Aorta (tissue), 5 donors: ENCODE data around the gene GLDN. TPM values are rescaled to one million over a fixed set of nuclear protein-coding genes. Genes with fewer than 3 reads are reported as not detected.
"Not testable (repeated sequence)": the region's sequence is repeated elsewhere in the genome, so short reads cannot be mapped to it uniquely, and the experiment has no call there.

Experiments
- ATAC-seq: fragments of 200-7000 bp; cut with Tn5 transposase; one replicate; pipeline ENCODE4 v1.9.1; 2022; ENCODE audit warnings: moderate library complexity; ENCODE audit not compliant: low FRiP score
- DNase-seq, 2 donors: peaks; one replicate each; pipeline ENCODE4 v3.0.0-alpha.2; 2020
- H3K27ac ChIP-seq, 2 donors: one replicate each; pipeline ENCODE4 v1.5.1; 2013; ENCODE audit warnings: low read length in 2 of 2, mild to moderate bottlenecking in 2 of 2, moderate library complexity in 2 of 2, control low read depth in 1 of 2, inconsistent platforms in 1 of 2, low read depth in 1 of 2
- H3K27me3 ChIP-seq, 2 donors: one replicate each; pipeline ENCODE4 v1.6.1; 2013; ENCODE audit warnings: control low read depth in 1 of 2, low read length in 1 of 2, mild to moderate bottlenecking in 1 of 2, moderate library complexity in 1 of 2; ENCODE audit not compliant: insufficient read depth in 2 of 2, control insufficient read depth in 1 of 2
- H3K36me3 ChIP-seq, 2 donors: one replicate each; pipeline ENCODE4 v1.6.1; 2013; ENCODE audit warnings: control low read depth in 1 of 2, low read length in 1 of 2, mild to moderate bottlenecking in 1 of 2; ENCODE audit not compliant: insufficient read depth in 2 of 2, control insufficient read depth in 1 of 2
- H3K4me1 ChIP-seq, 2 donors: one replicate each; pipeline ENCODE4 v1.6.1; 2013; ENCODE audit warnings: low read length in 2 of 2, control low read depth in 1 of 2, mild to moderate bottlenecking in 1 of 2, moderate library complexity in 1 of 2; ENCODE audit not compliant: insufficient read depth in 2 of 2, control insufficient read depth in 1 of 2
- H3K4me3 ChIP-seq, 2 donors: one replicate each; pipeline ENCODE4 v1.5.1; 2013; ENCODE audit warnings: low read length in 2 of 2, control low read depth in 1 of 2, mild to moderate bottlenecking in 1 of 2
- H3K9me3 ChIP-seq: one replicate; pipeline ENCODE4 v1.6.1; 2013; ENCODE audit warnings: mild to moderate bottlenecking, low read length; ENCODE audit not compliant: control insufficient read depth
- WGBS, 2 donors: extraction: QIAGEN DNeasy Blood & Tissue Kit; methylation state at CpG; one replicate each; pipeline ENCODE4 v1.1.7; 2013; 5-methylcytosine and 5-hydroxymethylcytosine counted together
- intact Hi-C, 2 donors: fragments of 100-400 bp; cut with DNase I; formaldehyde crosslinking; loops; one replicate each; pipeline versions ENCODE4 v1.14.2 to v1.15.0; 2022
- polyA plus RNA-seq, 2 donors: library from polyadenylated mRNA; stranded (reverse); fragments of 200-250 nt; gene quantifications; one replicate each; pipeline ENCODE4 v1.2.3, GENCODE V29; 2013
- total RNA-seq, 2 donors: library from RNA; stranded (reverse); fragmentation: NEBNext Ultra II Directional; extraction: Animal tissue kit (Norgen Biotek cat#: 25700); gene quantifications; one replicate each; pipeline ENCODE4 v1.2.1, GENCODE V29; 2021
- donor health status: healthy with polysubstance abuse.
- donor health status: Bipolar disorder and iron deficiency.
- donor health status: DM: no; HTN: no; CAD: no.
- donor health status: DM: no; HTN: no; CAD: no.
- donor health status: DM: yes; HTN: yes; CAD: no.

Gene GLDN
- total and polyA plus RNA-seq, 4 donors = 3.0 to 49.2 (median 15.9) TPM

DNA sequence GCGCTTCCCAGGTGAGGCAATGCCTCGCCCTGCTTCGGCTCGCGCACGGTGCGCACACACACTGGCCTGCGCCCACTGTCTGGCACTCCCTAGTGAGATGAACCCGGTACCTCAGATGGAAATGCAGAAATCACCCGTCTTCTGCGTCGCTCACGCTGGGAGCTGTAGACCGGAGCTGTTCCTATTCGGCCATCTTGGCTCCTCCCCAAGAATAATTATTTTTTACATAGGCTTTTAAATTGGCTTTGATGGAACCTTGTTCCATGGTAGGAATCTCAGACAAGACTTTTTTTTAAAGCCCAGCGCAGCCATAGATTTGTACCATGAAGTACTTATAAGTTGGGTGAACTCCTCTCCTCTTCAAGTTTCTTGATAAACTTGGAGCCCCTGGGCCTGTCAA is 81.6 kb downstream of the GLDN start:
- DNase-seq, H3K4me1 ChIP-seq, ATAC-seq, H3K9me3 ChIP-seq, intact Hi-C loops, H3K27me3 ChIP-seq, H3K4me3 ChIP-seq, H3K27ac ChIP-seq, H3K36me3 ChIP-seq: not testable (repeated sequence)
- WGBS, 2 donors = 95 to 96% methylated on average over 6 to 7 of the region's 16 CpGs

- no peaks in the 10 kb centered on the region for H3K27me3 ChIP-seq
- H3K9me3 ChIP-seq = no peaks in the 10 kb centered on the region
- no peak for DNase-seq
- no peaks in the 10 kb centered on the region for H3K4me1 ChIP-seq
- intact Hi-C loops = no loop called here
- no peak overlapping the region for H3K27ac ChIP-seq
- no peak for ATAC-seq
- WGBS, 2 donors = 52 to 66% methylated on average over 1 of the region's 1 CpG
- no peak overlapping the region for H3K4me3 ChIP-seq
- H3K36me3 ChIP-seq = no peaks in the 10 kb centered on the region
Observed at GRCh38 chr15:51424780-51425179, 83.3 kb downstream of the GLDN start.

- DNase-seq (no peak), ATAC-seq (no peak)
- intact Hi-C loops = no loop called here
- no peak overlapping the region for H3K27ac ChIP-seq
- no peaks in the 10 kb centered on the region for H3K4me1 ChIP-seq
- H3K9me3 ChIP-seq = no peaks in the 10 kb centered on the region
- no peaks in the 10 kb centered on the region for H3K27me3 ChIP-seq
- 43 to 44% methylated on average over 1 of the region's 1 CpG for WGBS, 2 donors
- H3K36me3 ChIP-seq = no peaks in the 10 kb centered on the region
- H3K4me3 ChIP-seq = no peak overlapping the region
Observed at GRCh38 chr15:51425517-51426040, 84.1 kb downstream of the GLDN start.

DNA sequence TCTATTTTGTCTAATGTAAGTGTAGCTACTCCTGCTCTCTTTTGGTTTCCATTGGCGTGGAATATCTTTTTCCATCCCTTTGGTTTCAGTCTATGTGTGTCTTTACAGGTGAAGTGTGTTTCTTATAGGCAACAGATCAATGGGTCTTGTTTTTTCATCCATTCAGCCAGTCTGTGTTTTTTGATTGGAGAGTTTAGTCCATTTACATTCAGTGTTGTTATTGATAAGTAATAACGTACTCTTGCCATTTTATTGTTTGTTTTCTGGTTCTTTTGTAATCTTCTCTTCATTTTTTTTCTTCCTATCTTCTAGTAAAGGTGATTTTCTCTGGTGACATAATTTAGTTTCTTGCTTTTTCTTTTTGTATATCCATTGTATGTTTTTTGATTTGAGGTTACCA is 97.1 kb downstream of the GLDN start:
- no peak overlapping the region for H3K4me3 ChIP-seq
- ATAC-seq (no peak), DNase-seq (no peak)
- no peaks in the 10 kb centered on the region for H3K27me3 ChIP-seq
- H3K9me3 ChIP-seq = no peaks in the 10 kb centered on the region
- H3K27ac ChIP-seq = no peak overlapping the region
- intact Hi-C loops = no loop called here
- WGBS, 2 donors = 81 to 83% methylated on average over 2 of the region's 2 CpGs
- no peaks in the 10 kb centered on the region for H3K36me3 ChIP-seq
- no peaks in the 10 kb centered on the region for H3K4me1 ChIP-seq

GRCh38 chr15:51443282-51443914 is 101.9 kb downstream of the GLDN start:
- Histone ChIP-seq H3K36me3 (peaks cover 0 to 3% of the 10 kb centered on the region in 2 donors), H3K27ac (no peak overlapping the region), H3K4me1 (no peaks in the 10 kb centered on the region), H3K4me3 (no peak overlapping the region), H3K27me3 (no peaks in the 10 kb centered on the region), H3K9me3 (no peaks in the 10 kb centered on the region)
- WGBS, 2 donors = 95 to 96% methylated on average over 4 of the region's 4 CpGs
- intact Hi-C loops = no loop called here
- ATAC-seq (peak; percentile 33), DNase-seq (peak in 1 of 2 donors; percentile 68)

DNA sequence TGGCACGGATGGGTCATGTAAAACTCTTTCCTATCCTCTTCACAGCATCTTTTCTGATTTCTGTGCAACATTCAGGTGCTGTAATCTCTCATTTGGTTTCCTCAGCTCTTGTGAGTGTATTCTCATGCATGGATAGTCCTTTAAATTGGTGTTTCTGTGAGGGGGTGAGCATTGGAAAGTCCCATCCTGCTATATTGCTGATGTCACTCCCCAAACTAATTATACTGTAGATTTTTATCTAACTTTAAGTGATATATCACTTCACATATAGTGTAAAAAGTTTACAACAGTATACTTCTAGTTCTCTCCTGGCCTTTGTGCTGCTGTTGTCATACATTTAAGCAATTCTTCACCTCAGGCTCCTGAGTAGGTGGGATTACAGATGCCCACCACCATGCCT is 102.7 kb downstream of the GLDN start:
- Histone ChIP-seq H3K4me1 (no peaks in the 10 kb centered on the region), H3K27me3 (no peaks in the 10 kb centered on the region), H3K4me3 (no peak overlapping the region), H3K36me3 (peaks cover under 1 to 3% of the 10 kb centered on the region in 2 donors), H3K9me3 (no peaks in the 10 kb centered on the region), H3K27ac (no peak overlapping the region)
- no peak for ATAC-seq
- intact Hi-C loops = no loop called here
- no peak for DNase-seq
- 95% methylated on average over 1 of the region's 1 CpG for WGBS, 2 donors

DNA sequence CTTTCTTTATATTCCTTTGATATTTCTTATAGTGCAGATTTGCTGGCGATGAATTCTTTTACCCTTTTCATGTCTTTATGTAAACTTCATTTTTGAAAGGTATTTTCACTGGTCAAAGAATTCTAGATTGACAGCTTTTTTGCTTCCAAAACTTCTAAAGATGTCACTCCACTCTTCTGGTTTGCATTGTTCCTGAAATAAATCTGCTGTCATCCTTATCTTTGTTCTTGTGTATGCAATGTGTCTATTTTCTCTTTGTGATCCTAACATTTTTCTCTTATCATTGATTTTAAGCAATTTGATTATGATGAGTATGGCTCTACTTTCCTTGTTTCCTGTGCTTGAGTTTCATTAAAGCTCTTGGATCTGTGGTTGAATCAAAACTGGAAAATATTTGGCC is 103.4 kb downstream of the GLDN start:
- Histone ChIP-seq H3K36me3 (peaks cover 2 to 3% of the 10 kb centered on the region in 2 donors), H3K9me3 (no peaks in the 10 kb centered on the region), H3K27ac (no peak overlapping the region), H3K4me1 (no peaks in the 10 kb centered on the region), H3K4me3 (no peak overlapping the region), H3K27me3 (no peaks in the 10 kb centered on the region)
- no peak for ATAC-seq
- intact Hi-C loops = no loop called here
- WGBS, 2 donors = 98 to 100% methylated on average over 1 of the region's 1 CpG
- no peak for DNase-seq

DNA sequence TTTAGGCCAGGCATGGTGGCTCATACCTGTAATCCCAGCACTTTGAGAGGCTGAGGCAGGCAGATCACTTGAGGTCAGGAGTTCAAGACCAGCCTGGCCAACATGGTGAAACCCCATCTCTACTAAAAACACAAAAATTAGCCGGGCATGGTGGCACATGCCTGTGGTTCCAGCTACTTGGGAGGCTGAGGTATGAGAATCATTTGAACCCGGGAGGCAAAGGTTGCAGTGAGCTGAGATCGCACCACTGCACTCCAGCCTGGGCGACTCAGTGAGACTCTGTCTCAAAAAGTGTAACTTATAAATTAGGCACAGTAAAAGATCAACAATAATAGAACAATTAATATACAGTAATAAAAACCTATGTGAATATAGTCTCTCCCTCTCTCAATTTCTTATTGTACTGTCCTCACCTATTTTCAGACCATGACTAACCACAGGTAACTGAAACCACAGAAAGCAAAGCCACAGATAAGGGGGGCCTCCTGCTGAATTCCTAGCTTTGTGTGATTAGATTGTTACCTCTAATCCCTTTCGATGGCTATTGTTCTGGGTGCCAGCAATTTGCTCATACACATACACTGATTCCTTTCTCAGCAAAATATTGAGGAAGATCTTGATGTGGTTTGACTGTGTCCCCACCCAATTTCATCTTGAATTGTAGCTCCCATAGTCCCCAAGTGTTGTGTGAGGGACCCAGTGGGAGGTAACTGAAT is 104.7 kb downstream of the GLDN start:
- H3K4me1 ChIP-seq, H3K4me3 ChIP-seq, intact Hi-C loops, H3K27me3 ChIP-seq, H3K9me3 ChIP-seq, DNase-seq, H3K36me3 ChIP-seq, H3K27ac ChIP-seq, ATAC-seq: not testable (repeated sequence)
- 93 to 96% methylated on average over 5 of the region's 5 CpGs for WGBS, 2 donors
